ENCODE measurements around the gene NOP14.

NOP14 gene

DNA sequence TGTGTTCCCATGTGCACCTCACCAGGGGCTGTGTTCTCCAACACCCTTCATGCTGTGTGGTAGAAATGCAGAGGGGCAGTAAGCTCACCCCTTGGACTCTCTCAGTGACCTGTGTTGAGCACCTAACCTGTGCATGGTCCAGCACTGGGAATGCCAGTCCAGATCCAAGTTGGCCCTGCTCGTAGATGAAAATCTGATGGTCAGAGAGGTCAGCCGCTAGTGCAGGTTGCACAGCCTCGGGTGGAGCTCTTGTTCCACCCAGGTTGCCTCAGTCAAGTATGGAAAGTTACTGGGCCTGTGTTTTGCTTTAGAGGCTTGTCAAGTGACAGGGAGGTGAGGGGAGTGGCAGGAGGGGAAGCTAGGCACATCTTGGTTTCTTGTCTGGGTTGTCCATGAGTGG is 51.3 kb downstream of the NOP14 start:
- peak; percentile 40 for DNase-seq (ENCODE audit: low spot score)
- TF ChIP-seq, protein P1, sequence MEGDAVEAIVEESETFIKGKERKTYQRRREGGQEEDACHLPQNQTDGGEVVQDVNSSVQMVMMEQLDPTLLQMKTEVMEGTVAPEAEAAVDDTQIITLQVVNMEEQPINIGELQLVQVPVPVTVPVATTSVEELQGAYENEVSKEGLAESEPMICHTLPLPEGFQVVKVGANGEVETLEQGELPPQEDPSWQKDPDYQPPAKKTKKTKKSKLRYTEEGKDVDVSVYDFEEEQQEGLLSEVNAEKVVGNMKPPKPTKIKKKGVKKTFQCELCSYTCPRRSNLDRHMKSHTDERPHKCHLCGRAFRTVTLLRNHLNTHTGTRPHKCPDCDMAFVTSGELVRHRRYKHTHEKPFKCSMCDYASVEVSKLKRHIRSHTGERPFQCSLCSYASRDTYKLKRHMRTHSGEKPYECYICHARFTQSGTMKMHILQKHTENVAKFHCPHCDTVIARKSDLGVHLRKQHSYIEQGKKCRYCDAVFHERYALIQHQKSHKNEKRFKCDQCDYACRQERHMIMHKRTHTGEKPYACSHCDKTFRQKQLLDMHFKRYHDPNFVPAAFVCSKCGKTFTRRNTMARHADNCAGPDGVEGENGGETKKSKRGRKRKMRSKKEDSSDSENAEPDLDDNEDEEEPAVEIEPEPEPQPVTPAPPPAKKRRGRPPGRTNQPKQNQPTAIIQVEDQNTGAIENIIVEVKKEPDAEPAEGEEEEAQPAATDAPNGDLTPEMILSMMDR (IDR thresholded peaks at IDR 0.05): no peak
- H3K27ac ChIP-seq: no peak overlapping the region
- no peak overlapping the region for H3K4me3 ChIP-seq

DNA sequence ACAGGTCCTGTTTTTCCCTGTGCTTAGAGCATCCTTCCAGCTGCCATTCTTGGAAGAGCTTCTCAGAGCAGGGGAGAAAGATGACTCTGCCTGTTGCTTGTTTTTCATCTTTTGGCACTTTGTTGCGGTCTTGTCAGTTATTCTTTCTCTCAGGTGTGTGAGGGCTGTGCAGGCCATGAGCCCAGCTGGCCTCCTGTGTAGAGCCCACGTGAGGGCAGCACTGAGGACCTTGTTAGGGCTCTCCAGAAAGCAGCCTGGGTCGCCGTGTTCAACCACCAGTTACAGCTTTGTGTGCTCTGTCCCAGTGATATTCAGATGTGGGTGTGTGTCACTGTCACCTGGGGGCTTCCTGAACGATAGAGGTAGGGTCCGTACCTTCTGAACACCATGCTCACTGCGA is 52.8 kb downstream of the NOP14 start:
- Histone ChIP-seq H3K4me3 (no peak overlapping the region), H3K27ac (no peak overlapping the region)
- peak; percentile 35 for DNase-seq (ENCODE audit: low spot score)
- TF ChIP-seq, protein P1 (IDR thresholded peaks at IDR 0.05): no peak

DNA sequence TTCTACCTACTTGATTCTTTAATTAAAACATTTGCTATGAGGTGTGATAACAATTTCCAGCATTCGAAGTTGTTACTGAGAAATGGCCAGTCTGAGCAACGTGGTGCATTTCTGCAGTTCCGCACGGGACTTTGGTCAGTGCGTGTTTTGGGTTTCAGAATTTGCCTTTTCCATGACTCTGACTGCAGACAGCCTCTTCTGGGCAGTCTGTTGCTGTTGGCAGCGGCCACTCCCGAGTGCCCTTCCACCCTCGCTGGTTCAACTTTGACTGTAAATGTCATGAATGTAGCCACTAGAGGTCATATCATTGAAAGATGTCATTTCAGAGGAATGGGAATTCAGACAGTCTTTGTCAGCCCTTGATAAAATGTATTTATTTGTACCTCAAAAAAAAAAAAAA is 53.6 kb downstream of the NOP14 start:
- Histone ChIP-seq H3K4me3 (no peak overlapping the region), H3K27ac (peak overlapping the region in 1 of 2 donors; percentile 36)
- no peak for DNase-seq (ENCODE audit: low spot score)
- TF ChIP-seq, protein P1 (IDR thresholded peaks at IDR 0.05): no peak

DNA sequence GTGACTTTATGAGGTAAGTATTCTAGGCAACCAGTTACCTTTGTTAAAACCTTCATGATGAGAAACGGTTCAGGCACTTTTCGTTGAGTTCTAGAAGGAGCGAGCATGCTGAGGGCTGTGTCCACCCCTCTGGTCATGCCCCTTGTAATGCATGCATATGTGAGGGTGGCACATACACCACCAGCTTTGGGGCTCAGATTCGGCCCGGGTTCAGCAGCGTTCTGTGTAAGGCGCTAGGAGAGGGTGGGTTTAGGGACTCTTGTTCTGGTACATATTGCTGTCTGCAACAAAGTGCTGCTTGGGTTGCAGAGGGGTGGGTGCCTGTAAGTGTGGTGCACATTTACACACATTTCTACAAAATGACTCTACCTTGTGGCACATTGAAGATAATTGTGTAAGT is 54.5 kb downstream of the NOP14 start:
- TF ChIP-seq, protein P1 (IDR thresholded peaks at IDR 0.05): no peak
- Histone ChIP-seq H3K27ac (no peak overlapping the region), H3K4me3 (no peak overlapping the region)
- no peak for DNase-seq (ENCODE audit: low spot score)

DNA sequence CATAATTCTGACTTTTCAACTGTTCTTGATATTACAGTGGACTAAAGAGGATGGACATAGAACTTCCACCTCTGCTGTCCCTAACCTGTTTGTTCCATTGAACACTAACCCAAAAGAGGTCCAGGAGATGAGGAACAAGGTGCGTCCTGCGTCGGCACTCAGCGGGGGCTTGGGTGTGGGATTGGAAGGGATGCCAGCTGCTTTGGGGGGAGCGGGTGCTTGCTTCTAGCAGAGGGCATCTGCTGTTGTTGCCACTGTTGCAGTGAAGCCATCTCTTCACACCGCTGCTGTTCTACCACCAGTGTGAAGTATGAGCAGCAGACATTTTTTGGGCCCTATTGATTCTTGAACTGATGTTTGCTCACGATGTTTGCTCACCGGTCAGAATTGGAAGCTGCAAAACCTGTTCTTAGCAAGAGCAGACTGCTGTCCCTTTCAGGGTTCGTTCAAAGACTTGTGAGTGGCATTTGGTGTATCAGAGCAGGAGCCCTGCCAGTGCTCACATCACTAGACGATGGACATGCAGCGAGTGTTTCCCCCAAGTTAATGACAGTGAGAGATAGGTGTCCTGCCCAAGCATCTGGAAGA is 55.4 kb downstream of the NOP14 start:
- no peak overlapping the region for H3K27ac ChIP-seq
- H3K4me3 ChIP-seq: no peak overlapping the region
- TF ChIP-seq, protein P1 (IDR thresholded peaks at IDR 0.05): no peak
- no peak for DNase-seq (ENCODE audit: low spot score)

DNA sequence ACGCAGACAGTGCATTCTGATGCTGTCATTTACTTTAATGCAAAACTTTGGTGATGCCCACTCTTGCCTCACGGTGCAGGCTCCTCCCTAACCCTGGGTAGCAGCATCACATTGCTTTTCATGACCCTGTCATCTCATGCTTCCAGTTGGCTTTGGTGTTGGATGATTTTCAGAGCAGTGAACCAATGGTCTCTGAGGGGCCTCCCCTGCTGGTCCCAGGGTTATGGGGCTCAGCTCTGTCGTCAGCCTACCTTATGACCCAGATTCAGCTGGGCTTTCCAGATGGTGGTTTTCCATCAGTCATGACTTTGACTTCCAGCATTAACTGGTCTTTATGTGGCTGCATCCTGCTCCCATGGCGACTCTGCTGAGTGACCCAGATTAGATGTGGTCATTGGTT is 56.0 kb downstream of the NOP14 start:
- TF ChIP-seq, protein P1 (IDR thresholded peaks at IDR 0.05): no peak
- DNase-seq (ENCODE audit: low spot score): no peak
- no peak overlapping the region for H3K4me3 ChIP-seq
- H3K27ac ChIP-seq: no peak overlapping the region

DNA sequence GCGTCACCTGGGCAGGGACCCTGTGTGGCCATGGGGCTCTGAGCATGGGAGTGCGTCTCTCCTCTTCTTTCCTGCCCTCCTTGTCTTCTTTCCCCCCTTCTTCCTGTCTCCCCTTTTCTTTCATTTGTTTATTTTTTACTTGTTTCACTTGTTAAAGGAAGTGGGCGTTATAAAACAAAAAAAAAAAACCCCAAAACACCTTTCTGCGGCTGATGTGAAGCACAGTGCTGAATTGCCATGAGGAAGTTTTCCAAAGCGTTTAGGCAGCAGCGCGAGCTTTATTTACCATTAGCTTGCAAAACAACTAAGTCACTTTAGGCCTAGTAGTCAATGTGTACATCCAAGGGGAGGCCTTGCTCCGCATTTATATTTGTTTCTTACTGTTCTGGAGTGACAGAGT is 57.0 kb downstream of the NOP14 start:
- Histone ChIP-seq H3K4me3 (no peak overlapping the region), H3K27ac (no peak overlapping the region)
- TF ChIP-seq, protein P1 (IDR thresholded peaks at IDR 0.05): no peak
- DNase-seq (ENCODE audit: low spot score): no peak

Measured in coronary artery (tissue), 2 donors.